ENCODE measurements around the gene ANP32A.

DNA sequence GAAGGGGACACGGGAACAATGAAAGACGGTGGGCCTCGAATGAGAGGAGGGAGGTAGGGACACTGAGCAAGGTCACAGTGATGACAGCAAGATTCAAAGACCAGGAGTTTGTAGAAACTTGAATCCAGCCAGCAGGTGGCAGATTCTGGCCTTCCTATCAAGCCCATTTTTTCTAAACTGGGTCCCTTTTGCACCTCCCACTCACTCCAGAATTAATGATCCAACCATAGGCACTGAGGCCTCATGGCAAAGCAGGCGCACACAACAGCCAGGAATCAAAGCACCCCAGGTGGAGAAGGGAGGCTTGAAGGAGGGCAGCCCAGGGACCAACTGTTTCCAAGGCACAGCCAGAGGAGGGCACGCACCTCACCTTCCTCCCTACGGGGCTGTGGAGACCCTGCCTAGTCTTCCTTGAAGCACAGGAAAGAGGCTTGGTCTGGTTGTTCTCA is 90.2 kb downstream of the ANP32A start:
- TF ChIP-seq, protein P1, sequence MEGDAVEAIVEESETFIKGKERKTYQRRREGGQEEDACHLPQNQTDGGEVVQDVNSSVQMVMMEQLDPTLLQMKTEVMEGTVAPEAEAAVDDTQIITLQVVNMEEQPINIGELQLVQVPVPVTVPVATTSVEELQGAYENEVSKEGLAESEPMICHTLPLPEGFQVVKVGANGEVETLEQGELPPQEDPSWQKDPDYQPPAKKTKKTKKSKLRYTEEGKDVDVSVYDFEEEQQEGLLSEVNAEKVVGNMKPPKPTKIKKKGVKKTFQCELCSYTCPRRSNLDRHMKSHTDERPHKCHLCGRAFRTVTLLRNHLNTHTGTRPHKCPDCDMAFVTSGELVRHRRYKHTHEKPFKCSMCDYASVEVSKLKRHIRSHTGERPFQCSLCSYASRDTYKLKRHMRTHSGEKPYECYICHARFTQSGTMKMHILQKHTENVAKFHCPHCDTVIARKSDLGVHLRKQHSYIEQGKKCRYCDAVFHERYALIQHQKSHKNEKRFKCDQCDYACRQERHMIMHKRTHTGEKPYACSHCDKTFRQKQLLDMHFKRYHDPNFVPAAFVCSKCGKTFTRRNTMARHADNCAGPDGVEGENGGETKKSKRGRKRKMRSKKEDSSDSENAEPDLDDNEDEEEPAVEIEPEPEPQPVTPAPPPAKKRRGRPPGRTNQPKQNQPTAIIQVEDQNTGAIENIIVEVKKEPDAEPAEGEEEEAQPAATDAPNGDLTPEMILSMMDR (IDR thresholded peaks at IDR 0.05): peak in 1 of 2 donors; percentile 47
- TF ChIP-seq EP300 (IDR thresholded peaks at IDR 0.05): no peak
- TF ChIP-seq POLR2A (IDR thresholded peaks at IDR 0.05): no peak
